ENCODE results near the gene KCNJ9. TPM values are rescaled to one million over a fixed set of nuclear protein-coding genes. Genes with fewer than 3 reads are reported as not detected.

Gene KCNJ9
- total RNA-seq, 1 experiment from 2014 or later, result 0.09 TPM

- TF ChIP-seq, protein P1, sequence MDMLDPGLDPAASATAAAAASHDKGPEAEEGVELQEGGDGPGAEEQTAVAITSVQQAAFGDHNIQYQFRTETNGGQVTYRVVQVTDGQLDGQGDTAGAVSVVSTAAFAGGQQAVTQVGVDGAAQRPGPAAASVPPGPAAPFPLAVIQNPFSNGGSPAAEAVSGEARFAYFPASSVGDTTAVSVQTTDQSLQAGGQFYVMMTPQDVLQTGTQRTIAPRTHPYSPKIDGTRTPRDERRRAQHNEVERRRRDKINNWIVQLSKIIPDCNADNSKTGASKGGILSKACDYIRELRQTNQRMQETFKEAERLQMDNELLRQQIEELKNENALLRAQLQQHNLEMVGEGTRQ (CRISPR knock-in tag; IDR thresholded peaks at IDR 0.05), result no peak
- TF ChIP-seq ATF1 (CRISPR knock-in tag; IDR thresholded peaks at IDR 0.05) (no peak), ELF4 (CRISPR knock-in tag; IDR thresholded peaks at IDR 0.05; ENCODE audit: low read depth) (no peak), ZBTB43 (CRISPR knock-in tag; IDR thresholded peaks at IDR 0.05) (no peak), ATF3 (CRISPR knock-in tag; conservative IDR thresholded peaks at IDR 0.05) (no peak), GABPB1 (CRISPR knock-in tag; IDR thresholded peaks at IDR 0.05) (no peak), FOXP1 (CRISPR knock-in tag; IDR thresholded peaks at IDR 0.05; ENCODE audit: borderline replicate concordance) (no peak), SOX15 (CRISPR knock-in tag; IDR thresholded peaks at IDR 0.05) (no peak), ZNF219 (CRISPR knock-in tag; IDR thresholded peaks at IDR 0.05; ENCODE audit: borderline replicate concordance) (no peak), SMAD4 (CRISPR knock-in tag; IDR thresholded peaks at IDR 0.05) (no peak), ETV6 (CRISPR knock-in tag; IDR thresholded peaks at IDR 0.05) (no peak)
- TF ChIP-seq, protein P2, sequence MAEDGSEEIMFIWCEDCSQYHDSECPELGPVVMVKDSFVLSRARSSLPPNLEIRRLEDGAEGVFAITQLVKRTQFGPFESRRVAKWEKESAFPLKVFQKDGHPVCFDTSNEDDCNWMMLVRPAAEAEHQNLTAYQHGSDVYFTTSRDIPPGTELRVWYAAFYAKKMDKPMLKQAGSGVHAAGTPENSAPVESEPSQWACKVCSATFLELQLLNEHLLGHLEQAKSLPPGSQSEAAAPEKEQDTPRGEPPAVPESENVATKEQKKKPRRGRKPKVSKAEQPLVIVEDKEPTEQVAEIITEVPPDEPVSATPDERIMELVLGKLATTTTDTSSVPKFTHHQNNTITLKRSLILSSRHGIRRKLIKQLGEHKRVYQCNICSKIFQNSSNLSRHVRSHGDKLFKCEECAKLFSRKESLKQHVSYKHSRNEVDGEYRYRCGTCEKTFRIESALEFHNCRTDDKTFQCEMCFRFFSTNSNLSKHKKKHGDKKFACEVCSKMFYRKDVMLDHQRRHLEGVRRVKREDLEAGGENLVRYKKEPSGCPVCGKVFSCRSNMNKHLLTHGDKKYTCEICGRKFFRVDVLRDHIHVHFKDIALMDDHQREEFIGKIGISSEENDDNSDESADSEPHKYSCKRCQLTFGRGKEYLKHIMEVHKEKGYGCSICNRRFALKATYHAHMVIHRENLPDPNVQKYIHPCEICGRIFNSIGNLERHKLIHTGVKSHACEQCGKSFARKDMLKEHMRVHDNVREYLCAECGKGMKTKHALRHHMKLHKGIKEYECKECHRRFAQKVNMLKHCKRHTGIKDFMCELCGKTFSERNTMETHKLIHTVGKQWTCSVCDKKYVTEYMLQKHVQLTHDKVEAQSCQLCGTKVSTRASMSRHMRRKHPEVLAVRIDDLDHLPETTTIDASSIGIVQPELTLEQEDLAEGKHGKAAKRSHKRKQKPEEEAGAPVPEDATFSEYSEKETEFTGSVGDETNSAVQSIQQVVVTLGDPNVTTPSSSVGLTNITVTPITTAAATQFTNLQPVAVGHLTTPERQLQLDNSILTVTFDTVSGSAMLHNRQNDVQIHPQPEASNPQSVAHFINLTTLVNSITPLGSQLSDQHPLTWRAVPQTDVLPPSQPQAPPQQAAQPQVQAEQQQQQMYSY (CRISPR knock-in tag; IDR thresholded peaks at IDR 0.05), result no peak
These were observed 5.5 kb upstream of the KCNJ9 start (continued) for GRCh38 chr1:160075836-160076235.

GRCh38 chr1:160076295-160076694, 5.0 kb upstream of the KCNJ9 start:
- POLR2A ChIA-PET, result no interaction called here

DNA sequence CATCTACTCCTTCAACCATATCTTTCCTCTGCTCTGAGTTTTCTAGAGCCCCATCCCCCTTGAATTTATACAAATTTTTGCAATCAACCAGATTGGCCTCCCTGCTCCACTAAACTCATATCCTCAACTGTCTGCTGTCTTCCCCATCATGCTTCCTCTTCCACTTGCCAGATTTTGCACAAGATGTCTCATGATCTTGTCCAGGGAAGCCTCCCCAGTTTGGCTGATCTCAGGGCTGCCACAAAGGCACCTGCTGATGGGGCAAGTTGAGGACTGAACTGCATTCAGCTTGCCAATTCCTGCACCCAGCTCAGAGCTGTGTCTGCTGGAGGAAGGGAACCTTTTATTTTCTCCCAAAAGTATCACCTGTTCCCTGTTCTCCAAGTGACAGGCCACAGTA, 3.9 kb upstream of the KCNJ9 start:
- Mint-ChIP-seq H3K36me3 (no peaks in the 10 kb centered on the region), H3K27me3 (ENCODE audit: low read depth) (peaks cover 82% of the 10 kb centered on the region), H3K4me1 (no peaks in the 10 kb centered on the region), H3K27ac (no peak overlapping the region), H3K9me3 (no peaks in the 10 kb centered on the region), H3K4me3 (no peak overlapping the region)
- POLR2A ChIA-PET, result interaction anchor here (0.6 to 1.3 kb wide), 2 partner anchors 10 to 15 kb away, joined by 3 to 5 read pairs; no protein-coding TSS in a partner anchor
- CTCF ChIA-PET, result interaction anchor here (0.5 to 29.5 kb wide), 20 partner anchors 9 to 248 kb away, joined by 3 to 978 read pairs (median 11); partner anchors contain the start of genes IGSF8, KCNJ10 and PIGM
- no peak for ATAC-seq
- DNase-seq (ENCODE audit: low spot score), result no peak
- TF ChIP-seq, protein P3, sequence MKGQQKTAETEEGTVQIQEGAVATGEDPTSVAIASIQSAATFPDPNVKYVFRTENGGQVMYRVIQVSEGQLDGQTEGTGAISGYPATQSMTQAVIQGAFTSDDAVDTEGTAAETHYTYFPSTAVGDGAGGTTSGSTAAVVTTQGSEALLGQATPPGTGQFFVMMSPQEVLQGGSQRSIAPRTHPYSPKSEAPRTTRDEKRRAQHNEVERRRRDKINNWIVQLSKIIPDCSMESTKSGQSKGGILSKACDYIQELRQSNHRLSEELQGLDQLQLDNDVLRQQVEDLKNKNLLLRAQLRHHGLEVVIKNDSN (CRISPR knock-in tag; IDR thresholded peaks at IDR 0.05), result no peak
- TF ChIP-seq ZBTB43 (CRISPR knock-in tag; IDR thresholded peaks at IDR 0.05) (no peak), RELA (CRISPR knock-in tag; IDR thresholded peaks at IDR 0.05; ENCODE audit: borderline replicate concordance) (no peak), FOXJ3 (CRISPR knock-in tag; IDR thresholded peaks at IDR 0.05; ENCODE audit: borderline replicate concordance) (no peak), ZNF121 (CRISPR knock-in tag; IDR thresholded peaks at IDR 0.05) (no peak), CBFB (CRISPR knock-in tag; IDR thresholded peaks at IDR 0.05; ENCODE audit: low read depth) (no peak), ESRRA (CRISPR knock-in tag; IDR thresholded peaks at IDR 0.05; ENCODE audit: borderline replicate concordance) (no peak), JAZF1 (CRISPR knock-in tag; IDR thresholded peaks at IDR 0.05) (no peak)
- TF ChIP-seq, protein P4, sequence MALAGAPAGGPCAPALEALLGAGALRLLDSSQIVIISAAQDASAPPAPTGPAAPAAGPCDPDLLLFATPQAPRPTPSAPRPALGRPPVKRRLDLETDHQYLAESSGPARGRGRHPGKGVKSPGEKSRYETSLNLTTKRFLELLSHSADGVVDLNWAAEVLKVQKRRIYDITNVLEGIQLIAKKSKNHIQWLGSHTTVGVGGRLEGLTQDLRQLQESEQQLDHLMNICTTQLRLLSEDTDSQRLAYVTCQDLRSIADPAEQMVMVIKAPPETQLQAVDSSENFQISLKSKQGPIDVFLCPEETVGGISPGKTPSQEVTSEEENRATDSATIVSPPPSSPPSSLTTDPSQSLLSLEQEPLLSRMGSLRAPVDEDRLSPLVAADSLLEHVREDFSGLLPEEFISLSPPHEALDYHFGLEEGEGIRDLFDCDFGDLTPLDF (CRISPR knock-in tag; IDR thresholded peaks at IDR 0.05), result no peak

More at GRCh38 chr1:160076295-160076694, 5.0 kb upstream of the KCNJ9 start:
- TF ChIP-seq, protein P5, sequence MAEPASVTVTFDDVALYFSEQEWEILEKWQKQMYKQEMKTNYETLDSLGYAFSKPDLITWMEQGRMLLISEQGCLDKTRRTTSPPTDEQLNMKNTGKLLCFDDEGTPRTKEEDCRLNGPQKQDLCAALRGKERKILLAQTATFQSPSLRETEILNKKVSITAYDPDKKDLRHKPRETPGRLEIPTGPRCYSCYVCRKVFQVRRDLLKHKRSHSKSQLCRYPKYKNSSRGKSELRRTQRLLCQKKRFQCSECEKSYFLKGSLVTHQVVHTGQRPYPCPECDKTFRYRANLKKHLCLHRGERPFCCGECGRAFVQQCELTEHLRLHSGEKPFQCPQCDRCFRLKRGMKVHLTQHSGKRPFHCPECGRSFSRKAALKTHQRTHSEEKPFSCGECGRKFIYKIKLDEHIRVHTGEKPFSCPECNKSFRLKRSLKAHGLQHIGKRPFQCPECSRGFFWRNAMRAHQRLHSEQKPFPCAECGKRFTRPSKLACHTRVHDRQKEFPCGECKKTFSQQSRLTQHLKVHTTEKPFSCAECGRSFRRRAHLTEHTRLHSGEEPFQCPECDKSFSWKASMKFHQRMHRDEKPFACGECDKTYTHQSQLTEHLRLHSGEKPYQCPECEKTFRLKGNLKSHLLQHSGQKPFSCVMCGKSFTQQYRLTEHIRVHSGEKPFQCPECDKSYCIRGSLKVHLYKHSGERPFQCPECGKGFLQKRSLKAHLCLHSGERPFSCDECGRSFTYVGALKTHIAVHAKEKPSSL (CRISPR knock-in tag; conservative IDR thresholded peaks at IDR 0.05), result no peak
- no peaks in the 10 kb centered on the region for H3K9me3 Mint-ChIP-seq
- no peaks in the 10 kb centered on the region for H3K36me3 Mint-ChIP-seq
- ATAC-seq (no peak), DNase-seq (ENCODE audit: low spot score) (no peak)
- CTCF ChIA-PET, result interaction anchor here (3.2 to 29.5 kb wide), 3 partner anchors 8 to 27 kb away, joined by 32 to 978 read pairs (median 70); partner anchors contain the start of gene KCNJ10
- H3K27me3 Mint-ChIP-seq (ENCODE audit: low read depth), result peaks cover 82% of the 10 kb centered on the region
- no peak overlapping the region for H3K4me3 Mint-ChIP-seq
- H3K4me1 Mint-ChIP-seq, result peaks cover 3% of the 10 kb centered on the region; the same call in 1 of the 2 replicates
- H3K27ac Mint-ChIP-seq, result no peak overlapping the region
